Coronary artery (tissue), 2 donors: ENCODE data around the gene ROPN1B.
A peak's percentile ranks its signal among the peaks of the same experiment; 100 is the strongest.
"Not testable (repeated sequence)": the region's sequence is repeated elsewhere in the genome, so short reads cannot be mapped to it uniquely, and the experiment has no call there.

Source experiments
- DNase-seq: peaks from one replicate; pipeline ENCODE4 v3.0.0-alpha.2; 2017; ENCODE audit warnings: low spot score
- H3K27ac ChIP-seq, 2 donors: fragments of 200-600 bp; sonication (generic); one replicate each; pipeline ENCODE4 v1.5.1; 2016 to 2019
- H3K4me3 ChIP-seq: fragments of 200-600 bp; sonication (generic); 2 replicates; pipeline ENCODE4 v1.5.1; 2016; ENCODE audit warnings: mild to moderate bottlenecking, moderate library complexity
- CTCF ChIP-seq: fragments of 200-600 bp; sonication (generic); IDR thresholded peaks from one replicate; pipeline ENCODE4 v1.5.1; 2019; ENCODE audit warnings: antibody characterized with exemption

The ROPN1B gene

GRCh38 chr3:125968701-125969592 is at the start of gene ROPN1B:
Gene ROPN1B, plus strand, starts transcription at chr3:125969178. Its CDS starts 2,877 bp downstream, at chr3:125972055.
- not testable (repeated sequence) for H3K27ac ChIP-seq, DNase-seq, H3K4me3 ChIP-seq

- not testable (repeated sequence) for H3K4me3 ChIP-seq, H3K27ac ChIP-seq, DNase-seq
These were observed 48.8 kb upstream of the ROPN1B start for GRCh38 chr3:125920191-125920590.

- not testable (repeated sequence) for H3K4me3 ChIP-seq, H3K27ac ChIP-seq, DNase-seq
These were observed 48.2 kb upstream of the ROPN1B start for GRCh38 chr3:125920751-125921279.

- peak; percentile 41 for TF ChIP-seq CTCF
These were observed 47.3 kb upstream of the ROPN1B start for GRCh38 chr3:125921712-125922111.

GRCh38 chr3:125923324-125924115 is 45.5 kb upstream of the ROPN1B start:
- DNase-seq, H3K27ac ChIP-seq, H3K4me3 ChIP-seq: not testable (repeated sequence)

More at GRCh38 chr3:125921712-125922111, 47.3 kb upstream of the ROPN1B start:
- DNase-seq, H3K4me3 ChIP-seq, H3K27ac ChIP-seq: not testable (repeated sequence)

- not testable (repeated sequence) for DNase-seq, H3K27ac ChIP-seq, H3K4me3 ChIP-seq
These were observed 44.7 kb upstream of the ROPN1B start for GRCh38 chr3:125924276-125924675.

GRCh38 chr3:125925727-125926126 is 43.3 kb upstream of the ROPN1B start:
- not testable (repeated sequence) for DNase-seq, H3K4me3 ChIP-seq, H3K27ac ChIP-seq

GRCh38 chr3:125928771-125929545 is 40.0 kb upstream of the ROPN1B start:
- not testable (repeated sequence) for H3K4me3 ChIP-seq, DNase-seq, H3K27ac ChIP-seq
- TF ChIP-seq CTCF = peak; percentile 35

GRCh38 chr3:125929765-125930164 is 39.2 kb upstream of the ROPN1B start:
- H3K27ac ChIP-seq, H3K4me3 ChIP-seq, DNase-seq: not testable (repeated sequence)

GRCh38 chr3:125931355-125931880 is 37.6 kb upstream of the ROPN1B start:
- not testable (repeated sequence) for H3K27ac ChIP-seq, DNase-seq, H3K4me3 ChIP-seq

GRCh38 chr3:125933397-125934173 is 35.4 kb upstream of the ROPN1B start:
- H3K27ac ChIP-seq, H3K4me3 ChIP-seq, DNase-seq: not testable (repeated sequence)

- not testable (repeated sequence) for H3K27ac ChIP-seq, DNase-seq
These were observed 33.6 kb upstream of the ROPN1B start for GRCh38 chr3:125935252-125935874.

GRCh38 chr3:125936210-125936815 is 32.7 kb upstream of the ROPN1B start:
- DNase-seq, H3K27ac ChIP-seq, H3K4me3 ChIP-seq: not testable (repeated sequence)

More at GRCh38 chr3:125935252-125935874, 33.6 kb upstream of the ROPN1B start:
- not testable (repeated sequence) for H3K4me3 ChIP-seq

- not testable (repeated sequence) for H3K27ac ChIP-seq, DNase-seq
These were observed 32.1 kb upstream of the ROPN1B start for GRCh38 chr3:125936891-125937290.

More at GRCh38 chr3:125936891-125937290, 32.1 kb upstream of the ROPN1B start:
- H3K4me3 ChIP-seq = not testable (repeated sequence)
